Pulmonary artery endothelial cell (primary cell): Measurements from ENCODE around the gene ATAD3A. TPM values are rescaled to one million over a fixed set of nuclear protein-coding genes. Genes with fewer than 3 reads are reported as not detected.
A peak's percentile ranks its signal among the peaks of the same experiment; 100 is the strongest.

Experiments
- DNase-seq: peaks from one replicate; pipeline ENCODE4 v3.0.0-alpha.2; 2011; ENCODE audit warnings: low read depth, low spot score
- total RNA-seq: library from RNA; depleted of rRNA; stranded (reverse); fragments of >200 nt; gene quantifications from 2 replicates; pipeline ENCODE4 v1.2.3, GENCODE V29; 2014

The ATAD3A gene
- total RNA-seq, 1 donor from 2014 or later, result 64.1 TPM

GRCh38 chr1:1539310-1540089 is 27.5 kb downstream of the ATAD3A start:
- DNase-seq, result no peak

DNA sequence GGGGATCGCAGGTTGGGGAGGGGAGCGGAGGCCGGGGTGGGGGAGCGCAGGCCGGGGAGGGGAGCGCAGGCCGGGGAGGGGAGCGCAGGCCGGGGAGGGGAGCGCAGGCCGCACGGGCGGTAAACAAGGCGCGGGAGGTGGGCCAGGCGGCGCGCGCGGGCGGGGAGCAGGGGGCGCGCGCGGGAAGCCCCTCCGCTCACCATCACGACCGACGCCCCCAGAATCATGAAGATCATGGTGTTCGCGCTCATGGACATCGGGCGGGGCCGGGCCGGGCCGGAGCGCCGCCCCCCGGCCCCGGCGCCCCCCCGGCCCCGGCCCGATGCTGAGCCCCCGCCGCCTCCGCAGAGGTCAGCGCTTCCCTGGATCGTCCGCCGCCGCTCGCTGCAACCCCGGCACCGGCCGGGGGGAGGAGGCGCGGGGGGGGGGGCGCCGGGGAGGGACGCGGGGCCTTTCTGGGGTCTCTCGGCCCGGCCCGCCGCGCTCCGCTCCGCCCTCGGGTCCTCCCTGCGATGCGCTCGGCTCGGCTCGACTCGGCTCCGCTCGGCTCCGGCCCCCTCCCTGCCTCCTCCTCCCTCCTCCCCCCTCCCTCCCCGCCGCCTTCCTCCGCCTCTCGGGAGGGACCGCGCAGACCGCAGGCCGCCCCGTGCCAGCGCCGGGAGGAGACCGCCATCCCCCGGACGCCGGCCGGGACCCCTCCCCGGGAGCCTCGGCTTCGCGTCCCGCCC is 28.3 kb downstream of the ATAD3A start, which contains the start of gene TMEM240:
TSS of gene TMEM240 (minus strand) at position 535 of the 728 bp plus-strand sequence. CDS start at position 257, 278 bp downstream.
- peak; percentile 32 for DNase-seq

- no peak for DNase-seq
Observed at GRCh38 chr1:1540818-1541628, 29.1 kb downstream of the ATAD3A start.

- no peak for DNase-seq
Observed at GRCh38 chr1:1541956-1542765, 30.2 kb downstream of the ATAD3A start.

GRCh38 chr1:1542766-1543705 is 31.1 kb downstream of the ATAD3A start:
- no peak for DNase-seq

DNA sequence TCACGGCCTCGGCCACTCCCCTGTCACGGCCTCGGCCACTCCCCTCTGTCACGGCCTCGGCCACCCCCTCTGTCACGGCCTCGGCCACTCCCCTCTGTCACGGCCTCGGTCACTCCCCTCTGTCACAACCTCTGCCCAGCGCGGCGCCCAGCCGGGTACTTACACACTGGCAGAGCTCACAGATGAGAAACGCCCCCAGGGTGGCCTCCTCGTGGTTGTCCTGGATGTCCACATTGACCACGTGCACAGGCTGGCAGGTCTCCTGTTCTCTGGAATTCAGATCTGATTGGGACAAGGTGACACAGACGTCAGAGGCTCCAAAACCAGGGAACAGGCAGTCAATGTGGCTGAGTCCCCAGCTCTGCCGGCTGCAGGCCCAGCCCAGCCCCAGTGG is 31.7 kb downstream of the ATAD3A start:
- no peak for DNase-seq

DNA sequence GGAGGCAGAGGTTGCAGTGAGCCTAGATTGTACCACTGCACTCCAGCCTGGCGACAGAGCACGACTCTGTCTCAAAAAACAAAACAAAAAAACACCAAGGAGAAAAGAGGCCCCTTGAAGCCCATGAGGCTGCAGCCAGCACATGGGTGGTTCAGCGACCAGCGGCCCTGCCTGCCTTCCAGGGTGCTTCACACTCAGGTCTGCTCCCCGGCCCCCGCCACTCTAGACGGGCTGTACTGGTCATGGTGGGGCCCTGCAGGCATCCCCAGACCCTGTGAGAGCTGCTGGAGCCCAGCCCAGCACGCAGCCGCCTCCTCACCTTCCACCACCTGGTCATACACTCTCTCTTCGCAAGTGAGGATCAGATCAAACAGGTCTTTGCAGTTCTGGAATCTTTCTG is 32.6 kb downstream of the ATAD3A start:
- no peak for DNase-seq

GRCh38 chr1:1545946-1546737 is 34.2 kb downstream of the ATAD3A start:
- no peak for DNase-seq

- DNase-seq, result no peak
Observed at GRCh38 chr1:1547011-1547410, 35.0 kb downstream of the ATAD3A start.

DNA sequence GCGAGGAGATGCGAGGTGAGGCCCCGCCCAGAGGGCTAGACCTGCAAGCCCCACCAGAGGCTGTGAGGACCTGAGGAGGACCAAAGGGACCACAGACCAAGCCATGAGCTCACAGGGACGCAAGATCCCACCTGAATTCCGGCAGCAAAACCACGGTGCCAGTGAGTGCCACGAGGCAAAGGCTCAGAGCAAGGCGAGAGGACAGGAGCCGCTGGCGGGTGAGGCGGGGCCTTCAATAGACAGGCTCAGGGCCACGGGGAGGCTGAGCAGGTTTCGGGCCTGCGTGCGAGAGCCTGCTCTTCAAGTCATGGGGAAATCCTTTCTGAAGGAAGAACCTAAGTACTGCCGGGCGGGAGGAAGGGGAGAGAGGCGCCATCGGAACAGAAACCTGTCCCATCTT is 35.5 kb downstream of the ATAD3A start:
- DNase-seq, result no peak

DNA sequence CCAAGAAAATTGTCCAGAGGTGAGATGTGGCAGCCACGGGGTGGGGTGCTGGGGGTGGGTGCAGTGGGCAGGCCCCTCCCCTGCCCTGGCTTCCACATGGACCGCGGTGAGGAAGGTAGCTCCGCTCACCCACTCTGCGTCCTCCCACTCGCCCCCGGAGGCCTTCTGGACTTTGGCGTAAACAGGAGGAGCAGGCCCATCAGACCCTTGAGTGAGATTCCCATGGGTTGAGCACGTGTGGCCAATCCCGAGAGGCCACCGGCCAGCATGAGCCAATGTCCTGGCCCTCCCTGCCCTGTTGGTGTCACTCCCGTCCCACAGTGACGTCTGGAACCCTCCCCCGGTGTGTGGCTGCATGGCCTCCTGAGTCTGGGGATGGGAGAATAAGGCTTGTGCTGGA is 36.6 kb downstream of the ATAD3A start:
- DNase-seq, result no peak

DNA sequence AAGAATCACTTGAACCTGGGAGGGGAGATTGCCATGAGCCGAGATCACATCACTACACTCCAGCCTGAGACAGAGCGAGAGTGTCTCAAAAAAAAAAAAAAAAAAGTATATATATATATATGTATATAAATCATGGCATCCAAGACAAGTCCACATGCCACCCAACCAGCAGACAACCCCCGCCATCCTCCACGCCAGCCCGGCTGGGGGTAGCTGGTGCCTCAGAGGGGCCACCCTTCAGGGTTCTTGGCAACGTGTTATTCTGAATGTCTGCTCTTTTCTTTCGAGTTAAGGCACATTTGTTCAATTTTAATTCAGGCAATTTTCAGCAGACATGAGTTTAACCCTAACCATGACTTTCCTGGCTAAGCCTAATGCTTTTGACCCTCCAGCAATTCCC is 38.1 kb downstream of the ATAD3A start:
- no peak for DNase-seq

DNA sequence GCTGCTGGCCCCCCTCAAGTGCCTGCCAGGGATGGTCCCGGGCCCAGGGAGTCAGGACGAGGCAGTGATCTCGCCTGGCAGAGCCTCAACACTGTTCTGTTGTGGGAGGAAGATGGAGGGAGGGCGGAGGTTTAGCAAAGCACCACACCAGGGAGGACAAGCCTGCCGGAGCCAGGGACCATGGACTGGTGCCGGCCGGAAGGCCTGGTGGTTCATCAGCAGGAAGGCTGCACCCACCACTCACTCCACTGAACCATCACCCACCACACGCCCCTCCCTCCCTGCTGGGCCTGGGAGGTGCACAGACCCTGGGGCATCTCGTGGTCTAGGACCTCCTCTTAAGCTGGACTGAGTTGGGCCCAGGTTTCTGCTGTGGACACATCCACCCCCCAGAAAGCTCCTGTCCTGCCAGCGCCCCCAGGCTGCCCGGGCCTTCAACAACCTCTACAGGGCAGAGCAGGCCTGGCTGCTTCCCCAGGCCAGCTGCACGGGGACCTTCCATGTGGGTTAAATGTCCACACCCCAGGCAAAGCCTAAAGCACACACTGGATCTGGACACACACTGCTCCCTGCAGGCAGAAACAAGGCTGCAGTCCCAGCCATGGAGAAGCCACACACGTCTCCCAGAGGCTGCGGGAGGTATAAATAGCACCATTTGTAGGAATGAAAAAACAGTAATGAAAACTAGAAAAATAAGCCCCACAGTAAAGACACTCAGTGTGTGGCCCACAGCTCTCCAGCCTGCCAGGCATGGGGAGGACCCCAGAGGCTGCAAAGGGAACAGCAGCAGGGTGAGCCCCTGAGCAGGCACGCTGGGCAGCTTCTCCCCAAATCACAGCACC is 38.9 kb downstream of the ATAD3A start:
- DNase-seq, result no peak

- no peak for DNase-seq
Observed at GRCh38 chr1:1551524-1552262, 39.7 kb downstream of the ATAD3A start.

GRCh38 chr1:1552263-1552639 is 40.3 kb downstream of the ATAD3A start:
- no peak for DNase-seq

GRCh38 chr1:1553821-1554494 is 42.0 kb downstream of the ATAD3A start:
- no peak for DNase-seq

DNA sequence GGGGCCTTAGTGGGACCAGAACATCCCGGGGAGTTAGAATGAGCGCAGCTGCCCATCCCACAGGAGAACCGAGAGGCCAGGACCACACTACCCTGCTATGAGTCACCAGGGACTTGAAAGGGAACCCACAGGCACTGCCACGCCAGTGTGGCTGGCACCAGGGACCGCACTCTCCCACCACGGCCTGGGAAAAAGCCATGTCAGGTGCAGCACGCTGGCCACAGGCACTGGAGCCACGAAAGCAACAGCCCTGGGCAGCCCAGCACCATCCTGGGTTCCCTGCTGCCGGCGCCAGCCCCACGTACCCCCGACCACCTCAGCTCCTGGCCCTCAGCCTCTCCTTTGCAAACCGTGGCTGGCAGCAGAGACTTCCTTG is 42.6 kb downstream of the ATAD3A start:
- DNase-seq, result no peak
